ENCODE measurements around the gene NDST1.

NDST1 gene

GRCh38 chr5:150580917-150581316, 73.0 kb downstream of the NDST1 start:
- no peak for TF ChIP-seq CTCF (IDR thresholded peaks at IDR 0.05; ENCODE audit: insufficient read depth, missing control alignments)
- DNase-seq (ENCODE audit: insufficient read length, low spot score) (no peak), FAIRE-seq (no peak)

- TF ChIP-seq CTCF (IDR thresholded peaks at IDR 0.05; ENCODE audit: insufficient read depth, missing control alignments): no peak
- DNase-seq (ENCODE audit: insufficient read length, low spot score): no peak
- no peak for FAIRE-seq
These were observed 74.5 kb downstream of the NDST1 start for GRCh38 chr5:150582241-150583109.

GRCh38 chr5:150583541-150584225, 75.8 kb downstream of the NDST1 start:
- TF ChIP-seq CTCF (IDR thresholded peaks at IDR 0.05; ENCODE audit: insufficient read depth, missing control alignments): no peak
- DNase-seq (ENCODE audit: insufficient read length, low spot score) (no peak), FAIRE-seq (no peak)

GRCh38 chr5:150584556-150585335, 76.8 kb downstream of the NDST1 start:
- FAIRE-seq (no peak), DNase-seq (ENCODE audit: insufficient read length, low spot score) (no peak)
- no peak for TF ChIP-seq CTCF (IDR thresholded peaks at IDR 0.05; ENCODE audit: insufficient read depth, missing control alignments)

GRCh38 chr5:150585781-150586341, 77.9 kb downstream of the NDST1 start:
- no peak for FAIRE-seq
- no peak for DNase-seq (ENCODE audit: insufficient read length, low spot score)
- no peak for TF ChIP-seq CTCF (IDR thresholded peaks at IDR 0.05; ENCODE audit: insufficient read depth, missing control alignments)

GRCh38 chr5:150587016-150587415, 79.1 kb downstream of the NDST1 start:
- FAIRE-seq (no peak), DNase-seq (ENCODE audit: insufficient read length, low spot score) (no peak)
- no peak for TF ChIP-seq CTCF (IDR thresholded peaks at IDR 0.05; ENCODE audit: insufficient read depth, missing control alignments)

All from D721Med (cell line).